Activated naive CD4-positive, alpha-beta T cell treated with anti-CD3 and anti-CD28 coated beads, Interleukin-2, amount 50 U/mL, for 24 hours (primary cell): ENCODE results near the gene CFAP77.
A peak's percentile ranks its signal among the peaks of the same experiment; 100 is the strongest.

Experiments
- H3K27ac Mint-ChIP-seq: one replicate; pipeline ENCODE4 v1.8.0; 2021; ENCODE audit warnings: mild to moderate bottlenecking, mixed read lengths
- H3K27me3 Mint-ChIP-seq: one replicate; pipeline ENCODE4 v1.8.0; 2021; ENCODE audit warnings: mixed read lengths
- H3K36me3 Mint-ChIP-seq: one replicate; pipeline ENCODE4 v1.8.0; 2021; ENCODE audit warnings: mixed read lengths
- H3K4me1 Mint-ChIP-seq: one replicate; pipeline ENCODE4 v1.8.0; 2021; ENCODE audit warnings: mixed read lengths
- H3K4me3 Mint-ChIP-seq: one replicate; pipeline ENCODE4 v1.8.0; 2021; ENCODE audit warnings: mild to moderate bottlenecking, mixed read lengths
- H3K9me3 Mint-ChIP-seq: one replicate; pipeline ENCODE4 v1.8.0; 2021; ENCODE audit warnings: mixed read lengths

The CFAP77 gene

DNA sequence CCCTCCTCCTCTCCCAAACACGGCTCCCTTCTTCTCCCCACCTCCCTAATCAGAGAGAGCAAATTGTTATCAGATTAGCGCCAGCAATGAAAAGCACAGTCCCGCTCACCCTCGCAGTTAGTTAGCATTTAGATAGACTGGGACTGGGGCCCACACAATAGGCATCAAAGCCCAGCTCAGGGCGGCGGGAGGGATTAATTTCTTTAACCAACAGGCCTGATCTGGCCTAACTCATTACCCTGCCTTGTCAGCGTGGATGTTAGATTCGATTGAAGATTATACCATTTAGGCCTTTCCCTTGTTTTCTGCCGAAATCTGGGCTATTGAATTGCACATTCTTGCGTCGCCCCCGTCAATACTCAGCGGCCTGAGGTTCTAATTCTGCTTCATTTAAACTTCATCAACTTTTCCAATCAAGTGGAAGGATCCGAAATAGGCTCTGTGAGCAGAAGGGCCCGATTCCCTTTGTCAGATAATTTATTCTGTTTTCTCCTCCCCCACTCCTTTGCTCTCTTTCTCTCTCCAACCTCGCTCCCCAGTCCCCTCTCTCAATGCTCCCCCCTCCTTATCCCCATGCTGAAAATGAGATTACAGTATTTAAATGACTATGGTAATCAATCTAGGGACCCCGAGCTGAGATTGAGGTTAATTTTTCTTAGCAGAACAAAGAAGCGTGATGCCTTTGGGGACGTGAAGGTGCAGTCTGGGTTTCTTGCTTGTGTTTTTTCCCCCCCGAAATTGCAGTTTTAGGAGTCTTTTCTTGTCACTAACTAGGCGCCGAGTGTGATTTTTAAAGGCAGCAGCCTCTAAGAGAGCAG lies 15.1 kb downstream of the CFAP77 start:
- Mint-ChIP-seq H3K4me1 (no peaks in the 10 kb centered on the region), H3K27ac (no peak overlapping the region), H3K9me3 (no peaks in the 10 kb centered on the region), H3K36me3 (no peaks in the 10 kb centered on the region), H3K27me3 (peaks cover 27% of the 10 kb centered on the region), H3K4me3 (no peak overlapping the region)

- no peak overlapping the region for H3K27ac Mint-ChIP-seq
- no peaks in the 10 kb centered on the region for H3K36me3 Mint-ChIP-seq
- H3K9me3 Mint-ChIP-seq = no peaks in the 10 kb centered on the region
- no peaks in the 10 kb centered on the region for H3K4me1 Mint-ChIP-seq
- no peak overlapping the region for H3K4me3 Mint-ChIP-seq
- peaks cover 31% of the 10 kb centered on the region for H3K27me3 Mint-ChIP-seq
Measured at GRCh38 chr9:132425675-132426062, 15.7 kb downstream of the CFAP77 start.

DNA sequence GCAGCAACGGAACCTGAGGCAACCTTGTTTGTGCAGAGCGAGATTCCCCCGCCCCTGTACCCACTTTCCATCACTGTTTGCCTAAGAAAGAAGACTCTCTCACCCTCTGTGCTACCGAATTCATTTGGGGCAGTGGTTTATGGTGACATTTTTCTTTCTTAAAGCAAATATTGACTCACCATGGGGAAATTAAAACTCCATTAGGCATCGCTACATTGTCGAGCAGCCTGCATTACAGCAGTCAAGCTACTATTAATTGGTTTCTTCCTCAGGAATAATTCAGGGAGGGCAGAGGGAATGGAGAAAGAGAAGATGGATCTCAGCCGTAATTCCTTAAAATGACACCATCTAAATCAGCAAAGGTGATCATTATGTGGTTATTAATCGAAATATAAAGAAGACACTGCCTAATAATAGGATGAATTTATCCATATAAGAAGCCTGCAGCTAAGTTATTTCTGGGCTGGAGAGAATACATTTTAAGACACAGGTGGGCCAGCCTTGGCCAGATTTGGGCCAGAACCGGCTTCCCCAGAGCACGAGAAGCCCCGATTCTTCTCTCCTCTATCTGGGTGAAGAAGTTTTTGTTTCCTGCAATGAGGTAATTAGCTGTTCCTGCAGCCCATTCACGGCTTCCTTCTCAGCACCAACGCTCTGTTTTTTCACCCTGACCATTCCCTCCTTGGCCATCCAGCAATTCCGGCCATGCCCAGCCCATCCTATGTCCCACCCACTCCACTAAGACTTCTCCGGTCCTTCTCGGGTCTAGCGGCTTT lies 16.8 kb downstream of the CFAP77 start:
- Mint-ChIP-seq H3K9me3 (no peaks in the 10 kb centered on the region), H3K27ac (no peak overlapping the region), H3K27me3 (peaks cover 38% of the 10 kb centered on the region), H3K4me1 (no peaks in the 10 kb centered on the region), H3K4me3 (no peak overlapping the region), H3K36me3 (no peaks in the 10 kb centered on the region)

DNA sequence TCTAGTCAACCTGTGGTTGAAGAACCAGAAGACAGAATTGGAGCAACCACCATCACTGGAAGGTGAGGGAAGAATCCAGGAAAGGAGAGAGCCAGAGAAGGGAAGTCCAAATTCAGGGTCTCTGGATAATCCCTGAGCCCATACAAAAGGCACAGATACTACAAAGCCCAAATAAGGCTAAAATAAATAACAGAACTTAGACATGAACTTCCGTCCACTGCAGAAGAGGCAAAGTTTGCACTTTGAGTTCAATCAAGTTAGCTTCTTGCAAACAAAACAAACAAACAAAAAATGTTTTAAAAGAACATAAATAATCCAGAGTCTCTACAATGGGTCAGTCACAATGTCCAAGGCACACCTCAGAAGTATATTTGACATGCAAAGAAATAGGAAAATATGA lies 21.0 kb downstream of the CFAP77 start:
- Mint-ChIP-seq H3K27ac (no peak overlapping the region), H3K36me3 (no peaks in the 10 kb centered on the region), H3K4me1 (no peaks in the 10 kb centered on the region), H3K27me3 (peaks cover 39% of the 10 kb centered on the region), H3K4me3 (no peak overlapping the region), H3K9me3 (no peaks in the 10 kb centered on the region)

DNA sequence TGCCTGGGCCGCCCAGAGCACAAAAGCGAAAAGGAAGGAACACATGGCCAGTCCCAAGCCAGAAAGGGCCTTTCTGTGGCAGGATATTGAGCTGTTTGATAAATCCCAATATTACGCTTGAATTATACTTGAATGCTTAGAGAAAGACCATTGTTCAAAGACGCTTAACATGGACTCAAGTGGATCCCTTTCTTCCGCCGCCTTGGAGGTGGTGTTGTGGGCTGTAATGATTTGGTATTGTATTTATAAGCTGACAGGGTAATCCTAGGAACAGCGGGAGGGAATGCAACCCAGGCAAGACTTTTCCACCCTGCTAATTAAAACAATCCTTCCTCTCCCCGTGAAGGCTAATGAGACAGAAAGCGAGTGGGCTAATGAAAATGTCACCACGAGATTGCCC lies 24.9 kb downstream of the CFAP77 start:
- H3K4me1 Mint-ChIP-seq = no peaks in the 10 kb centered on the region
- peaks cover 32% of the 10 kb centered on the region for H3K27me3 Mint-ChIP-seq
- no peaks in the 10 kb centered on the region for H3K9me3 Mint-ChIP-seq
- no peak overlapping the region for H3K27ac Mint-ChIP-seq
- no peak overlapping the region for H3K4me3 Mint-ChIP-seq
- H3K36me3 Mint-ChIP-seq = no peaks in the 10 kb centered on the region

- H3K27me3 Mint-ChIP-seq = peaks cover 32% of the 10 kb centered on the region
- no peaks in the 10 kb centered on the region for H3K9me3 Mint-ChIP-seq
- H3K36me3 Mint-ChIP-seq = no peaks in the 10 kb centered on the region
- no peaks in the 10 kb centered on the region for H3K4me1 Mint-ChIP-seq
- no peak overlapping the region for H3K27ac Mint-ChIP-seq
- no peak overlapping the region for H3K4me3 Mint-ChIP-seq
Measured at GRCh38 chr9:132439153-132439552, 29.1 kb downstream of the CFAP77 start.

GRCh38 chr9:132440735-132441134 lies 30.7 kb downstream of the CFAP77 start:
- Mint-ChIP-seq H3K27me3 (peaks cover 27% of the 10 kb centered on the region), H3K9me3 (no peaks in the 10 kb centered on the region), H3K4me1 (no peaks in the 10 kb centered on the region), H3K27ac (no peak overlapping the region), H3K36me3 (no peaks in the 10 kb centered on the region), H3K4me3 (no peak overlapping the region)

- Mint-ChIP-seq H3K4me3 (no peak overlapping the region), H3K27me3 (peaks cover 30% of the 10 kb centered on the region), H3K27ac (no peak overlapping the region), H3K36me3 (no peaks in the 10 kb centered on the region), H3K9me3 (no peaks in the 10 kb centered on the region), H3K4me1 (no peaks in the 10 kb centered on the region)
Measured at GRCh38 chr9:132441404-132441803, 31.4 kb downstream of the CFAP77 start.

GRCh38 chr9:132443951-132444607 lies 34.1 kb downstream of the CFAP77 start:
- Mint-ChIP-seq H3K4me3 (no peak overlapping the region), H3K36me3 (no peaks in the 10 kb centered on the region), H3K27ac (no peak overlapping the region), H3K9me3 (no peaks in the 10 kb centered on the region), H3K27me3 (peaks cover 27% of the 10 kb centered on the region), H3K4me1 (no peaks in the 10 kb centered on the region)

DNA sequence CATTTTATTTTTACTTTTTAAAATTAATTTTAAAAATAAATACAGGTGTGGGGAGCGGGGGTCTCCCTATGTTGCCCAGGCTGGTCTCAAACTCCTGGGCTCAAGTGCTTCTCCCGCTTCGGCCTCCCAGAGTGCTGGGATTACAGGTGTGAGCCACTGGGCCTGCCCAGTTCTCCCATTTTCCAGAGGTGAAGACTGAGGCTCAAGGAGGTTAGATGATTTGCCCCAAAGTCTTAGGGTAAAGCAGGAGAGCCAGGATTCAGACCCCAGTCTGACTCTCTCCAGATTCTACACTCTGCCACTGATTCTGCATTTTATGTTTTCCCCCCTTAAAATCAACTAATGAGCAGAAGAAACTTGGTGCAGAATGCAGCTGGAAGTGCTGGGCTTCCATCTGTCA lies 36.9 kb downstream of the CFAP77 start:
- Mint-ChIP-seq H3K27ac (no peak overlapping the region), H3K4me3 (no peak overlapping the region), H3K4me1 (no peaks in the 10 kb centered on the region), H3K9me3 (no peaks in the 10 kb centered on the region), H3K27me3 (peaks cover 14% of the 10 kb centered on the region), H3K36me3 (no peaks in the 10 kb centered on the region)

- Mint-ChIP-seq H3K9me3 (no peaks in the 10 kb centered on the region), H3K27me3 (peaks cover 11% of the 10 kb centered on the region), H3K36me3 (no peaks in the 10 kb centered on the region), H3K27ac (no peak overlapping the region), H3K4me1 (no peaks in the 10 kb centered on the region), H3K4me3 (no peak overlapping the region)
Measured at GRCh38 chr9:132447346-132447745, 37.3 kb downstream of the CFAP77 start.

DNA sequence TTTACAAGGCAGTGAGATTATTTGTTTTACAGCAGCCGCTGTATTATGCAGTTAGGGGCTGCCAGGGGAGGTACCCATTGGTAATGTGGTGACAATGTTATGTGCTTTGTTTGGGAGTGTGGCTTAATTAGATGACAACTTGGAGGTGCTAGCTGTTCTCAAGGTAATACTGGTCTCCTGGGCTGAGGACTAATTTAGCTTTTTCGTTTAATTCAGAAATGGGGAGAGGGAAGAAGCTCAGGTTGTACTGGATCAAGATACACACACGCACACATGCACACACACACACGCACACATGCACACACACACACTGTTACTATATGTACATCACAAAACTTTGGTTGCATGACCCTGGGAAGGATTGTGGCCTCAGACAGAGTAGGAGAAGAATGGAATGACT lies 37.9 kb downstream of the CFAP77 start:
- Mint-ChIP-seq H3K27ac (no peak overlapping the region), H3K9me3 (no peaks in the 10 kb centered on the region), H3K36me3 (no peaks in the 10 kb centered on the region), H3K27me3 (peaks cover 10% of the 10 kb centered on the region), H3K4me3 (no peak overlapping the region), H3K4me1 (no peaks in the 10 kb centered on the region)

DNA sequence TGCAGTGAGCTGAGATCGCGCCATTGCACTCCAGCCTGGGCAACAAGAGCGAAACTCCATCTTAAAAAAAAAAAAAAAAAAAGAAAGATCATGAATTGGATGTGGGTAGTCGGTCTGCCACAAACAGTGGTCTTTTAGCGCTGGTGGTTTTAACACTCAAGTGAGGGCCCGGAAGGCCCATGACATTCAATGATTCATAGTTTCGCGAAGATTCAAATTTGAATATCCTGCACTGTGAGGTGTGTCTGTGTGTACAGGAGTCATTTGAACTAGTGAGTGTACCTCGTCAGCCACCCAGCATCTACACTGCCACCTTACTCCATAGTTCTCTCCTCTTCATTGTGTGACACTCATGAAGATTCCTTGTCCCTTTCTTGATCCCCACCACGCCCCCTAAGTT lies 41.3 kb downstream of the CFAP77 start:
- H3K9me3 Mint-ChIP-seq = no peaks in the 10 kb centered on the region
- no peaks in the 10 kb centered on the region for H3K36me3 Mint-ChIP-seq
- H3K4me1 Mint-ChIP-seq = no peaks in the 10 kb centered on the region
- peaks cover 3% of the 10 kb centered on the region for H3K27me3 Mint-ChIP-seq
- no peak overlapping the region for H3K4me3 Mint-ChIP-seq
- H3K27ac Mint-ChIP-seq = no peak overlapping the region

- Mint-ChIP-seq H3K4me1 (no peaks in the 10 kb centered on the region), H3K4me3 (no peak overlapping the region), H3K9me3 (no peaks in the 10 kb centered on the region), H3K27me3 (peaks cover 3% of the 10 kb centered on the region), H3K27ac (no peak overlapping the region), H3K36me3 (no peaks in the 10 kb centered on the region)
Measured at GRCh38 chr9:132456241-132456640, 46.2 kb downstream of the CFAP77 start.

DNA sequence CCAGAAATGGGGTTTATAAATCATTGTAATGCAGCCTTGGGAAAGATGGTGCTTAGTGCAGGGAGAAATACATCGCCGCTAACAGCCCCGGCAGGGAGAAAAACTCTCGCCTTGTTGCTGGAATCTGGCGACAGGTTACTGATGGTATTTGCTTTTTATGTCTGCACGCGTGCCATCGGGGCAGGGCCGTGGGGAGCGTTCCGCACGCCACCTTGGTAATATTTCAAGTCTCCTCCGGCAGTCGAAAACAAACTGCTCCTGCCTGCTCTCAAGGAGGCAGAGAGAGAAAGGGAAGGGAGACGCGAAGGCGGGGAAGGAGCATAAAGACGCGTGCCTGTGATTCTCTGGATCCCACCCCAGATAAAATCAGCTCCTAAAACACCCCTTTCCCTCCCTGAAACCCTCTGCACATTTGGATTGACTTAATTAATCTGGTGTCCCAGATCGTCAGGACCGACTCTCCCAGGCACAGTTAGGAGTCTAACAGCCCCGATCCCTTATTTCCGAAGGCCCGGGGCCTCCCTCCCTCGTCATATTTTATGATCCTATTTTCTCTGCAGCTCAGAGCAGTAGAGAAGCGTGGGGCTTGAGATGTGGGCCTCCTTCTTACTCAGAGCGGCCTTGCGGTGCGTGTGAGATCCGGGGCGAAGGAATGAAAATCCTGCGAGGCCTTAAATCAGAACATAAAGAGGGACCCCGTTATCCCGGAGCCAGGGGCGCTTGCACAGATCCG lies 47.7 kb downstream of the CFAP77 start:
- Mint-ChIP-seq H3K27me3 (peaks cover 3% of the 10 kb centered on the region), H3K9me3 (no peaks in the 10 kb centered on the region), H3K4me1 (no peaks in the 10 kb centered on the region), H3K36me3 (no peaks in the 10 kb centered on the region), H3K4me3 (no peak overlapping the region), H3K27ac (peak overlapping the region; percentile 57)
